ENCODE data around the gene BRD1. TPM values are rescaled to one million over a fixed set of nuclear protein-coding genes. Genes with fewer than 3 reads are reported as not detected.

BRD1 gene
- polyA plus RNA-seq, 1 experiment: 4.6 TPM

DNA sequence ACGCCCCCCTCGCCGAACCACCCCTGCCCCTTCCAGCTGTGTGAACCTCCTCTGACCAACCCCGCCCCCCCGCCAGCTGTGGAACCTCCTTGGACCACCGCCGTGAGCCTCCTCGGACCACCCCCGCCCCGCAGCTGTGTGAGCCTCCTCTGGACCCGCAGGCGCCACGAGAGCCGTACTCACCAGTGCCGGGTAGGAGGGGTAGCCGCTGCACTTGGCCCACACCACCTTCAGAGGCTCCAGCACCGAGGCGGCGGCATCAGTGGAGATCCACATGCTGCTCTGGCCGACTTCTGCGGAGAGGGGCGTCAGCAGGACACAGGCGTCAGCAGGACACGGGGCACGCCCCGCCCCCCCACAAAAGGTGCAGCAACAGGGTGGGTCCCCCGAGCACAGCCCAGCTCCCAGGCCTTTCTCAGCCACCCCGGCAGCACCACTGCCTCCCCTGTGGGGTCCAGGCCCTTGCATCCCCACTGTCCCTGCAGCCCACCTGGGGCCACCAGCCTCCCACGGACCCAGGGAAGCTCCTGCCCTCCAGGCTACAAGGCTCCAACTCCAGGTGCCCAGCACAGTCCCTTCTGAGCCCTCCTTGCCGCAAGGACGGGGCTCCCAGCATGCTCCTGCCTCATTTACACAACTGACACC, 51.7 kb downstream of the BRD1 start:
- POLR2A ChIA-PET: no interaction called here
- H3K27me3 ChIP-seq (ENCODE audit: control insufficient read depth, insufficient read depth, low read length): no peaks in the 10 kb centered on the region
- no peak for DNase-seq (ENCODE audit: low read depth, low spot score)
- no peak overlapping the region for H3K4me3 ChIP-seq (ENCODE audit: low read depth, low read length)
- TF ChIP-seq, protein P1, sequence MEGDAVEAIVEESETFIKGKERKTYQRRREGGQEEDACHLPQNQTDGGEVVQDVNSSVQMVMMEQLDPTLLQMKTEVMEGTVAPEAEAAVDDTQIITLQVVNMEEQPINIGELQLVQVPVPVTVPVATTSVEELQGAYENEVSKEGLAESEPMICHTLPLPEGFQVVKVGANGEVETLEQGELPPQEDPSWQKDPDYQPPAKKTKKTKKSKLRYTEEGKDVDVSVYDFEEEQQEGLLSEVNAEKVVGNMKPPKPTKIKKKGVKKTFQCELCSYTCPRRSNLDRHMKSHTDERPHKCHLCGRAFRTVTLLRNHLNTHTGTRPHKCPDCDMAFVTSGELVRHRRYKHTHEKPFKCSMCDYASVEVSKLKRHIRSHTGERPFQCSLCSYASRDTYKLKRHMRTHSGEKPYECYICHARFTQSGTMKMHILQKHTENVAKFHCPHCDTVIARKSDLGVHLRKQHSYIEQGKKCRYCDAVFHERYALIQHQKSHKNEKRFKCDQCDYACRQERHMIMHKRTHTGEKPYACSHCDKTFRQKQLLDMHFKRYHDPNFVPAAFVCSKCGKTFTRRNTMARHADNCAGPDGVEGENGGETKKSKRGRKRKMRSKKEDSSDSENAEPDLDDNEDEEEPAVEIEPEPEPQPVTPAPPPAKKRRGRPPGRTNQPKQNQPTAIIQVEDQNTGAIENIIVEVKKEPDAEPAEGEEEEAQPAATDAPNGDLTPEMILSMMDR (IDR thresholded peaks at IDR 0.05; ENCODE audit: low read depth, low read length): no peak
- CTCF ChIA-PET: no interaction called here
- H3K9me3 ChIP-seq (ENCODE audit: control insufficient read depth, insufficient read depth, low read length): no peaks in the 10 kb centered on the region; the same call in 1 of the 2 replicates
- H3K27ac ChIP-seq (ENCODE audit: low read depth, low read length): no peak overlapping the region

DNA sequence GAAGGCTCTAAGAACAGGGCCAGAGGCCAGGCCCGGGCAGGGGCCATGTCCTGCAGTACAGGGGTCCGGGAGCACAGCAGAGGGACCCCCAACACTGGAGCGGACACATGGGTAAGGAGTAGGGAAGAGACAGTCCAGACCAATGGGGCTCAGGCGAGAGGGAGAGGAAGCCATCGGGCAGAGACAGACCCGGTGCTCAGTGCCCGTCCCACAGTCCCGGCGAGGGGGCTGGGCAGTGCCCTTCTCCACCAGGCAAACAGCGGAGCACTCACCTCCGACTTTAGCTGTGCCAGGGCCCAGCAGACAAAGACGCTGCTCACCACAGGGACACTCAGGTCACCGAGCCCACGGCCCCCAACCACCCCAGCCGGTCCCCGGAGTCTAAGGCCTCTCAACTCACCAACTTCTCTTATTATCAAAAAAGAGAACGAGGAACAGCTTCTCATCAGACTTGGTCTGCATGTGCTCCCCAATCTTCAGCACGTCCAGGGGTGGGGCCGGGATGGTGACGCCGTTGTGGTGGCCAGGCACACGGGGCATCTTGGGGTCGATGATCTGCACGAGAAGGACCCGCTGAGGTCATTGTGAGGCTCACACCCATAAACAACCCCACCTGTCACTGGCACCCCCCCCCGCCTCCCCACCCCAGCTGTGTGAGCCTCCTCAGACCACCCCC, 52.3 kb downstream of the BRD1 start:
- POLR2A ChIA-PET: no interaction called here
- H3K4me3 ChIP-seq (ENCODE audit: low read depth, low read length): no peak overlapping the region
- no peak for DNase-seq (ENCODE audit: low read depth, low spot score)
- no peak overlapping the region for H3K27ac ChIP-seq (ENCODE audit: low read depth, low read length)
- H3K27me3 ChIP-seq (ENCODE audit: control insufficient read depth, insufficient read depth, low read length): no peaks in the 10 kb centered on the region
- H3K9me3 ChIP-seq (ENCODE audit: control insufficient read depth, insufficient read depth, low read length): no peaks in the 10 kb centered on the region; the same call in 1 of the 2 replicates
- CTCF ChIA-PET: no interaction called here
- TF ChIP-seq, protein P1 (IDR thresholded peaks at IDR 0.05; ENCODE audit: low read depth, low read length): no peak

DNA sequence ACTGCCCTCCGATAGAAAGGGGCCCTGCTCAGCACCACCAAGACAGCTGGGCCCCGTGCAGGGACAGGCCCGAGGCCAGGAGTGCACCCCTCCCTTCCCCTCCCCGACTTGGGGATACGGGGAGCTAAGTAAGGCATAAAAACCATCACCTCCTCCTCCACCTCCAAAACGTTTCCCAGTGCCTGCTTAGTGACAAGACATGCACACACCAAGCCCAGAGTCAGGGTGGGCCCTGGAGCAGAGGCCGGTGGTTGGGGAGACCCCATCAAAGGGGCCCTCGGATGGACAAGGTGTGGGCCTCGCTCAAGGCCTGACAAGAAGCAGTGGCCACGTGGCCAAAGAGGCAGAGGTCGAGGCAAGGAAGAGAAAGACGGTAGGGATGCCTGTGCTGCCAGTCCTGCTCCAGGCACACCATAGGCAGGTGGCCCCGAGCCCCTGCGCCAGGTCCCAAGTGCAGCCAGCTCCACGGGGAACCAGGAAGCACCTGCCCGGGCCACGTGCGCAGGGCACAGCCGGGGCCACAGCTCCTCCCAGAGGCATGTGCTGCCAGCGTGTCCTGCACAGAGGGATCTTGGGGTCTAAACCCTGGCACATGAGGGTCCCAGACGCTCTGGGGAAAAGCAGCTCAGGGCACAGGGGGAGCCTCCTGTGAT, 53.0 kb downstream of the BRD1 start:
- CTCF ChIA-PET: no interaction called here
- TF ChIP-seq, protein P1 (IDR thresholded peaks at IDR 0.05; ENCODE audit: low read depth, low read length): no peak
- no peak for DNase-seq (ENCODE audit: low read depth, low spot score)
- Histone ChIP-seq H3K27ac (ENCODE audit: low read depth, low read length) (no peak overlapping the region), H3K27me3 (ENCODE audit: control insufficient read depth, insufficient read depth, low read length) (no peaks in the 10 kb centered on the region), H3K4me3 (ENCODE audit: low read depth, low read length) (no peak overlapping the region), H3K9me3 (ENCODE audit: control insufficient read depth, insufficient read depth, low read length) (no peaks in the 10 kb centered on the region; the same call in 1 of the 2 replicates)
- POLR2A ChIA-PET: no interaction called here

DNA sequence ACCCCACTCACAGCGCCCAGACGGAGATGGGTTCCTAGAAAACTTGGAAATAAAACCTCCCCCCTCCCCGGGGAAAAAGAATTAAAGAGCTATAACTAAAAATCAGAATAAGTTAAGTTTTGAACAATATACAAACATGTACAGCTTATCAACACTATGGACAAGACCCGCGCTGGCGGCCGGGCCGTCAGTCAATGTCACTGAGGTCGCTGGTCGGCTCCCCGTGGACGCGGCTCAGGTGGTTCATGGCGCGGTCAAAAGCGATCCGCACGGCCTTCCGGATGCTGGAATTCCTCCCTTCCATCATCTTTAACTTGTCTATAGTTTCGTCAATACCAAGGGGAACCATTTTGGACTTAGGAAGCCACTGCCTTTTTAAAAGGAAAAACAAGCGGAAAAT, 53.6 kb downstream of the BRD1 start:
- no peaks in the 10 kb centered on the region for H3K27me3 ChIP-seq (ENCODE audit: control insufficient read depth, insufficient read depth, low read length)
- DNase-seq (ENCODE audit: low read depth, low spot score): no peak
- H3K27ac ChIP-seq (ENCODE audit: low read depth, low read length): no peak overlapping the region
- no peaks in the 10 kb centered on the region; the same call in 1 of the 2 replicates for H3K9me3 ChIP-seq (ENCODE audit: control insufficient read depth, insufficient read depth, low read length)
- H3K4me3 ChIP-seq (ENCODE audit: low read depth, low read length): no peak overlapping the region
- ChIA-PET CTCF (no interaction called here), POLR2A (no interaction called here)
- TF ChIP-seq, protein P1 (IDR thresholded peaks at IDR 0.05; ENCODE audit: low read depth, low read length): no peak

DNA sequence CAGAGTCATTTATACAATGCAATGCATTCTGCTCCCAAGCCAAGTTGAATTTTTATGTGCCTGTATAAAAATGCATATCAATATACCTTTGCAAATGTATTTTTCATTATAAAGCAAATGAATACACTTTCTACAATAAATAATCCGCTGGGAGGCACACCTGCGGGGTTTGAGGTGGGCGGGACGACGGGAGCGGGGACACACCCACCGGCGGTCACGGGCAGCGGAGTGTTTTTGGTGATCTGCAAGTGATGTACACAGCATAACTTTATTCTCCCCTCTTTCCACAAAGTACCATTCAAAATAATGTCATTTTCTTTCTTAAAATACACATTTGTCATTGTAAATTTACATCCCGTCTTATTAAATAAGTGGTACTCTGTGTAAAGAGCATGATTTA, 54.1 kb downstream of the BRD1 start:
- Histone ChIP-seq H3K4me3 (ENCODE audit: low read depth, low read length) (no peak overlapping the region), H3K9me3 (ENCODE audit: control insufficient read depth, insufficient read depth, low read length) (no peaks in the 10 kb centered on the region; the same call in 1 of the 2 replicates), H3K27me3 (ENCODE audit: control insufficient read depth, insufficient read depth, low read length) (no peaks in the 10 kb centered on the region), H3K27ac (ENCODE audit: low read depth, low read length) (no peak overlapping the region)
- no peak for DNase-seq (ENCODE audit: low read depth, low spot score)
- ChIA-PET CTCF (no interaction called here), POLR2A (no interaction called here)
- TF ChIP-seq, protein P1 (IDR thresholded peaks at IDR 0.05; ENCODE audit: low read depth, low read length): no peak
